22Rv1 (cell line): ENCODE results near the gene MDM4.

Source experiments
- H3K27ac ChIP-seq: fragments of 450-650 bp; 2 replicates; pipeline ENCODE4 v1.5.1; 2017
- CTCF ChIP-seq: fragments of 450-650 bp; IDR thresholded peaks from 2 replicates; pipeline ENCODE4 v1.5.1; 2017; ENCODE audit warnings: mild to moderate bottlenecking
- ZFX ChIP-seq: fragments of 450-650 bp; IDR thresholded peaks from 2 replicates; pipeline ENCODE4 v1.6.1; 2017; ENCODE audit warnings: antibody characterized with exemption, borderline replicate concordance

Gene MDM4

GRCh38 chr1:204506969-204507316 is 9.3 kb upstream of the MDM4 start:
- peak overlapping the region; percentile 94 for H3K27ac ChIP-seq
- TF ChIP-seq ZFX (no peak), CTCF (no peak)

- H3K27ac ChIP-seq = peak overlapping the region; percentile 94
- no peak for TF ChIP-seq CTCF
- TF ChIP-seq ZFX = no peak
Measured at GRCh38 chr1:204507317-204508105, 8.7 kb upstream of the MDM4 start.

- TF ChIP-seq CTCF (no peak), ZFX (no peak)
- no peak overlapping the region for H3K27ac ChIP-seq
Measured at GRCh38 chr1:204509186-204509635, 7.0 kb upstream of the MDM4 start.

- no peak overlapping the region for H3K27ac ChIP-seq
- TF ChIP-seq ZFX (no peak), CTCF (no peak)
Measured at GRCh38 chr1:204511366-204511765, 4.8 kb upstream of the MDM4 start.

- TF ChIP-seq CTCF = no peak
Measured at GRCh38 chr1:204513117-204513716, 3.0 kb upstream of the MDM4 start.

GRCh38 chr1:204514828-204515227 is 1.4 kb upstream of the MDM4 start:
- TF ChIP-seq CTCF (no peak), ZFX (no peak)
- peak overlapping the region; percentile 91 for H3K27ac ChIP-seq

More at GRCh38 chr1:204513117-204513716, 3.0 kb upstream of the MDM4 start:
- H3K27ac ChIP-seq = no peak overlapping the region

- peak overlapping the region; percentile 91 for H3K27ac ChIP-seq
Measured at GRCh38 chr1:204517382-204517781, 1.2 kb downstream of the MDM4 start.
